Bronchial epithelial cell (primary cell): ENCODE measurements around the gene DUOX2. TPM values are rescaled to one million over a fixed set of nuclear protein-coding genes. Genes with fewer than 3 reads are reported as not detected.

Experiments
- DNase-seq: peaks from one replicate; pipeline ENCODE4 v3.0.0-alpha.2; 2010; ENCODE audit warnings: low read depth
- FAIRE-seq: peaks from 2 replicates; lab custom pipeline; 2011; peaks lifted over from hg19 to GRCh38; lab: Jason Lieb, UNC
- H3K27me3 ChIP-seq: 2 replicates; pipeline ENCODE4 v1.5.1; 2011; ENCODE audit warnings: low read length; ENCODE audit not compliant: control insufficient read depth, insufficient read depth
- H3K36me3 ChIP-seq: 2 replicates; pipeline ENCODE4 v1.5.1; 2011; ENCODE audit warnings: low read length; ENCODE audit not compliant: control insufficient read depth, insufficient read depth
- H3K4me3 ChIP-seq: 2 replicates; pipeline ENCODE4 v1.5.1; 2011; ENCODE audit warnings: mild to moderate bottlenecking, low read depth, low read length, control low read depth
- CTCF ChIP-seq: IDR thresholded peaks from 2 replicates; pipeline ENCODE4 v1.5.1; 2011; ENCODE audit warnings: mild to moderate bottlenecking, moderate library complexity, low read length, control low read depth, inconsistent platforms; ENCODE audit not compliant: insufficient read depth, severe bottlenecking
- total RNA-seq: library from RNA; depleted of rRNA; stranded (reverse); fragments of >200 nt; gene quantifications from 2 replicates; pipeline ENCODE4 v1.2.1, GENCODE V29; 2014

DUOX2 gene
- 0.90 and 1.1 TPM in 2 replicates for total RNA-seq

- Histone ChIP-seq H3K36me3 (peaks cover 4% of the 10 kb centered on the region), H3K27me3 (peaks cover 64% of the 10 kb centered on the region), H3K4me3 (no peak within 1 kb of the TSS)
- DNase-seq (no peak), FAIRE-seq (no peak)
- no peak for TF ChIP-seq CTCF
Measured at GRCh38 chr15:45114076-45114750, at the start of gene DUOX2, which contains the start of gene DUOXA2. Gene DUOX2, minus strand, starts transcription at chr15:45114172. Its CDS starts 761 bp downstream, at chr15:45113411. Gene DUOXA2, plus strand, starts transcription at chr15:45114326. Its CDS starts 280 bp downstream, at chr15:45114606.

- no peaks in the 10 kb centered on the region for H3K27me3 ChIP-seq
- TF ChIP-seq CTCF = no peak
- H3K36me3 ChIP-seq = peaks cover 9% of the 10 kb centered on the region
- no peak overlapping the region for H3K4me3 ChIP-seq
- FAIRE-seq (no peak), DNase-seq (no peak)
Measured at GRCh38 chr15:45163508-45163856, 49.5 kb upstream of the DUOX2 start.

DNA sequence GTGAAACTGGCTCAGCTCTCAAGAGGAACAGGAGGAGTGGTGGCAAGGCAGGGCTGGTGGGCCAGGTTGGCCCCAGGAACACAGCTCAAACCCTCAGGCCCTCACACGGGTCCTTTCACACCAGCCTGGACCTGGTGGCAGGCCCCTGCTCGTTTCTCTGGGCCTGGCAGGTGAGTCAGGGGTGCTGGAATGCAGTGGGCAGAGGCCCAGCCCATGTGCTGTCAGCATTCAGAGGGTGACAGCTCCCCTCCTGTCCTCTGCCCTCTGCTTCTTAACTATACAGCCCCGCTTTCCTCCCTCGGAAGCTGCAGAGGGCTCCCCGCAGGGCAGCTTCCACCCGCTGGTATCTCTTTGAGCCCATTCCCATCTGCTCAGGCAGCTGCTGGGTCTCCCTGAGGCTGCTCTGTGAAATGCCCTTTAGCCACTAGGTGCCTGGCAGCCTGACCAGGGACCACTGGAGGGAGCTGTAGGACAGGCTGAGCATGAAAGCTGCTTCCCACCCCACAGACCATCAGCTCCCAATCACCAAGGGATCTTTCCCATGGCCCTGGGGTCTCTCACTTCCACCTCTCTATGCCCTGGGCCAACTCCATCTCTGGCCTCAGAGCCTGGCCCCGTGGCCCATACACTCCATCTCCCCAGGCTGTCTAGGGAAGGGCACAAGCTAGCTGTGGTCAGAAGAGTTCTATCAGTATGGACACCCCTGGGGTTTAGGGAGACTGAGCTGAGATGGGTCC is 49.0 kb upstream of the DUOX2 start:
- H3K4me3 ChIP-seq = no peak overlapping the region
- TF ChIP-seq CTCF = peak; percentile 97
- FAIRE-seq = peak; percentile 92
- peaks cover 9% of the 10 kb centered on the region for H3K36me3 ChIP-seq
- peak; percentile 94 for DNase-seq
- H3K27me3 ChIP-seq = no peaks in the 10 kb centered on the region

DNA sequence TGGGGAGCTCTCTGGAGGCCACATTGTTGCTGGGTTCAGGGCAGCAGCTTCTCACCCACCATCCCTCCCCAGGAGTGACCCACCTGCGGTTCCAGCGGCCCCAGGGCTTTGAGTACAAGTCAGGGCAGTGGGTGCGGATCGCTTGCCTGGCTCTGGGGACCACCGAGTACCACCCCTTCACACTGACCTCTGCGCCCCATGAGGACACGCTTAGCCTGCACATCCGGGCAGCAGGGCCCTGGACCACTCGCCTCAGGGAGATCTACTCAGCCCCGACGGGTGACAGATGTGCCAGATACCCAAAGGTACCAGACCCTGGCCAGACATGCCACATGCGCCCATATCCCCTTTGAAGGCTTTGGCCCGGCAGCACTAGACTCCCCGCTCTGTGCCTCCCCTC is 47.7 kb upstream of the DUOX2 start:
- peaks cover 11% of the 10 kb centered on the region for H3K36me3 ChIP-seq
- TF ChIP-seq CTCF = no peak
- no peaks in the 10 kb centered on the region for H3K27me3 ChIP-seq
- no peak overlapping the region for H3K4me3 ChIP-seq
- FAIRE-seq = no peak
- no peak for DNase-seq

- Histone ChIP-seq H3K4me3 (no peak overlapping the region), H3K27me3 (no peaks in the 10 kb centered on the region), H3K36me3 (peaks cover 16% of the 10 kb centered on the region)
- no peak for TF ChIP-seq CTCF
- DNase-seq (peak; percentile 93), FAIRE-seq (peak; percentile 73)
Measured at GRCh38 chr15:45157974-45158373, 44.0 kb upstream of the DUOX2 start.
